GM19193 (cell line): ENCODE measurements around the gene GPX4.

Experiments
- POLR2A ChIP-seq: IDR thresholded peaks from 4 replicates; pipeline ENCODE4 v1.6.1; 2011; ENCODE audit not compliant: insufficient read depth, insufficient read length; ENCODE audit errors: extremely low read depth

GPX4 gene

GRCh38 chr19:1147934-1148549, 44.2 kb downstream of the GPX4 start:
- no peak for TF ChIP-seq POLR2A

GRCh38 chr19:1149259-1150045, 45.7 kb downstream of the GPX4 start:
- no peak for TF ChIP-seq POLR2A

- TF ChIP-seq POLR2A: no peak
Observed at GRCh38 chr19:1150333-1151036, 46.7 kb downstream of the GPX4 start.

GRCh38 chr19:1151037-1151724, 47.4 kb downstream of the GPX4 start:
- TF ChIP-seq POLR2A: no peak

GRCh38 chr19:1151917-1152587, 48.3 kb downstream of the GPX4 start:
- TF ChIP-seq POLR2A: no peak

GRCh38 chr19:1153891-1154730, 50.3 kb downstream of the GPX4 start:
- no peak for TF ChIP-seq POLR2A

- no peak for TF ChIP-seq POLR2A
Observed at GRCh38 chr19:1154731-1155351, 51.0 kb downstream of the GPX4 start.

GRCh38 chr19:1155352-1156304, 51.8 kb downstream of the GPX4 start:
- TF ChIP-seq POLR2A: no peak
